ENCODE measurements around the gene PRELP.

- TF ChIP-seq ZNF274 (IDR thresholded peaks at IDR 0.05; ENCODE audit: low read depth, low read length) (no peak), YY1 (IDR thresholded peaks at IDR 0.05; ENCODE audit: insufficient read depth, insufficient read length) (no peak), SUZ12 (IDR thresholded peaks at IDR 0.05; ENCODE audit: extremely low read depth, insufficient read depth, insufficient read length) (no peak)
Measured at GRCh38 chr1:203464743-203465142, 10.9 kb upstream of the PRELP start.
